Measurements from ENCODE around the gene TTLL4. TPM values are rescaled to one million over a fixed set of nuclear protein-coding genes. Genes with fewer than 3 reads are reported as not detected.

Gene TTLL4
- total RNA-seq: 116 and 123 TPM in 2 replicates
- long read RNA-seq, full-length matches to known transcripts: 14 of 44 reads
- long read RNA-seq, partial matches to known transcripts: 22 of 44 reads
- long read RNA-seq, other reads (novel, unspliced or antisense): 8 of 44 reads

DNA sequence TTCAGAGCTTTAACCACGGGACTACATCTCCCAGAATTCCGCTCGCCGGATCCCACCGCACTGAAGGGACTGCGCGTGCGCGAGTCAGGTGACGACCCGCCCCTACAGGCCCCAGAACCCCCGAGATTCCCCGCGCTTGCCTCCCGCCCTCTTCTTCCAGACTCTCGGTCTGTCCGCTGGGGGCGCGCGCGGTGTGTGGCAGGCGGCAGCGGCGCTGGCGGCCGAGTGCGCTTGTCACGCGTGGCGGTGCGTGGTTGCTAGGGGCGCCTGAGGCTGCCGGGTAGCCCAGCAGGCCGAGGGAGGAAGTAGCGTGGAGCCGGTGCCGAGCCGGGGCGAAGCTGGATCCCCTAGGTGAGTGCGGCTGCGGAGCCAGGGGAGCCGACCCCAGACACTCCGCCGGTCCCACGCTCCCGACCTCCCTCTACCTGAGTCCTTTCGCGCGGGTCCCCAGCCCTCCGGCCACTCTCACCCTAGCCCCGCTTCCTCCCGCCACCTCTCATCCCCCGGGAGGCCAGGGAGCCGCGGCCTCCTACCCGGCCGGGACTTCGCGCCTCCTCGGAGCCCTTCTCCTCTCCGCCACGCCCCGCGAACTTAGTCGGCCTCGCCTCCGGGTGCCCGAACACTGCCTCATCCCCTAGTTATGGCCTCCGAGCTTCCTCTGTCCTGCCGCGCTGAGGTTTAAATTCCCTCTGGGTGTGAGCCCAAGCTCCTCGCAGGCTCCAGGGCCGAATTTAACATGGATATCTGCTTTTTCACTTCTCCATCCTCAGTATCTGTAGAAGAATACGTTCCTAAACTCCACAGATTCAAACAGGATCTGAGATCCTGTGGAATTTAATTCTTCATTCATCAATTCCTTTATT lies at the start of gene TTLL4:
TSS of gene TTLL4 (plus strand) at position 149 of the 863 bp plus-strand sequence. CDS start 26,842 bp downstream, outside the sequence.
- peak; percentile 97 for DNase-seq (ENCODE audit: low read depth, low spot score)

GRCh38 chr2:218662377-218662776 lies 48.3 kb upstream of the TTLL4 start:
- Mint-ChIP-seq H3K27me3 (ENCODE audit: low read depth) (no peaks in the 10 kb centered on the region), H3K4me1 (peaks cover 19% of the 10 kb centered on the region), H3K36me3 (ENCODE audit: low read depth) (peaks cover 7% of the 10 kb centered on the region), H3K4me3 (peak overlapping the region; percentile 45), H3K27ac (ENCODE audit: unreplicated experiment) (no peak overlapping the region), H3K9me3 (no peaks in the 10 kb centered on the region)
- DNase-seq (ENCODE audit: low read depth, low spot score): no peak
- TF ChIP-seq, protein P1, sequence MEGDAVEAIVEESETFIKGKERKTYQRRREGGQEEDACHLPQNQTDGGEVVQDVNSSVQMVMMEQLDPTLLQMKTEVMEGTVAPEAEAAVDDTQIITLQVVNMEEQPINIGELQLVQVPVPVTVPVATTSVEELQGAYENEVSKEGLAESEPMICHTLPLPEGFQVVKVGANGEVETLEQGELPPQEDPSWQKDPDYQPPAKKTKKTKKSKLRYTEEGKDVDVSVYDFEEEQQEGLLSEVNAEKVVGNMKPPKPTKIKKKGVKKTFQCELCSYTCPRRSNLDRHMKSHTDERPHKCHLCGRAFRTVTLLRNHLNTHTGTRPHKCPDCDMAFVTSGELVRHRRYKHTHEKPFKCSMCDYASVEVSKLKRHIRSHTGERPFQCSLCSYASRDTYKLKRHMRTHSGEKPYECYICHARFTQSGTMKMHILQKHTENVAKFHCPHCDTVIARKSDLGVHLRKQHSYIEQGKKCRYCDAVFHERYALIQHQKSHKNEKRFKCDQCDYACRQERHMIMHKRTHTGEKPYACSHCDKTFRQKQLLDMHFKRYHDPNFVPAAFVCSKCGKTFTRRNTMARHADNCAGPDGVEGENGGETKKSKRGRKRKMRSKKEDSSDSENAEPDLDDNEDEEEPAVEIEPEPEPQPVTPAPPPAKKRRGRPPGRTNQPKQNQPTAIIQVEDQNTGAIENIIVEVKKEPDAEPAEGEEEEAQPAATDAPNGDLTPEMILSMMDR (conservative IDR thresholded peaks at IDR 0.05): no peak

More for the DNA sequence above, at the start of gene TTLL4:
- H3K4me1 Mint-ChIP-seq: peaks cover 21% of the 10 kb centered on the region
- H3K36me3 Mint-ChIP-seq (ENCODE audit: low read depth): peaks cover 7% of the 10 kb centered on the region
- peak within 1 kb of the TSS; percentile 98 for H3K27ac Mint-ChIP-seq (ENCODE audit: unreplicated experiment)
- no peaks in the 10 kb centered on the region for H3K9me3 Mint-ChIP-seq
- peak within 1 kb of the TSS; percentile 99 for H3K4me3 Mint-ChIP-seq
- TF ChIP-seq, protein P1 (conservative IDR thresholded peaks at IDR 0.05): peak; percentile 86
- no peaks in the 10 kb centered on the region for H3K27me3 Mint-ChIP-seq (ENCODE audit: low read depth)

DNA sequence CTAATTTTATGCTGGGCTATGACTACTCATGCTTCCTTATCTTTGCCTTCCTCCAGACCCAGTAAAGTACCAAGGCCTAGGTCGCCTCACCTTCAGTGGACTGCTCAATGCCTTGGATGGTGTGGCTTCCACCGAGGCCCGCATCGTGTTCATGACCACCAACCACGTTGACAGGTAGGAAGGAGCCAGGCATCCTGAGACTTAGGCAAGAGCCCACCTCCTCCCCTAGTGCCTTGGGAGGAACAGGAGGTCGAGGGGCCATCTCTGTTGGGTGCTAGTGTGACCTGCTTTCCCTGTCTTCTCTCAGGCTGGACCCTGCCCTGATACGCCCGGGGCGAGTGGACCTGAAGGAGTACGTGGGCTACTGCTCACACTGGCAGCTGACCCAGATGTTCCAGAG lies 47.8 kb upstream of the TTLL4 start:
- peak overlapping the region; percentile 45 for H3K4me3 Mint-ChIP-seq
- H3K36me3 Mint-ChIP-seq (ENCODE audit: low read depth): peaks cover 9% of the 10 kb centered on the region
- TF ChIP-seq, protein P1 (conservative IDR thresholded peaks at IDR 0.05): no peak
- no peaks in the 10 kb centered on the region for H3K9me3 Mint-ChIP-seq
- H3K4me1 Mint-ChIP-seq: peaks cover 19% of the 10 kb centered on the region
- H3K27me3 Mint-ChIP-seq (ENCODE audit: low read depth): no peaks in the 10 kb centered on the region
- no peak for DNase-seq (ENCODE audit: low read depth, low spot score)
- peak overlapping the region; percentile 69 for H3K27ac Mint-ChIP-seq (ENCODE audit: unreplicated experiment)

DNA sequence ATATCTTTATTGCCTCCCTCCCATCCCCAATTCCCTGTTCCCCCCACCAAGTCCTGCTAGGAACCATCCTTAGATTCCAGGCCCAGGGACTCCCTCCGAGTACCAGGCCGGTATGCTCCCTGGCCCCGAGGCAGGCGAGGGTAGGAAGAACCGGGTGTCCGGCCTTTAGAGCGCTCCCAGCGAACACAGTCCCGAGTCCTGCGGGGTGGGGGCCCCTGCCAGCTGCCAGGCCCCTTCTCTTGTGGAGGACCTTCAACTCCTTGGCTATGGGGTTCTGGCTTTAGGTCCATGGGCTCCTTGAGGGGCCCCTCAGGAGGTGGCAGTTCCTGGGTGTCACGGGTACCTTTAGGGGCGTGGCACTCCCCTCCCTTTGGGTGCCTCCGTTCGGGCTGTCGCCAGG lies 46.7 kb upstream of the TTLL4 start:
- Mint-ChIP-seq H3K9me3 (no peaks in the 10 kb centered on the region), H3K4me1 (peaks cover 13% of the 10 kb centered on the region), H3K4me3 (peak overlapping the region; percentile 32), H3K27ac (ENCODE audit: unreplicated experiment) (no peak overlapping the region), H3K27me3 (ENCODE audit: low read depth) (no peaks in the 10 kb centered on the region), H3K36me3 (ENCODE audit: low read depth) (peaks cover 9% of the 10 kb centered on the region)
- no peak for DNase-seq (ENCODE audit: low read depth, low spot score)
- TF ChIP-seq, protein P1 (conservative IDR thresholded peaks at IDR 0.05): no peak

DNA sequence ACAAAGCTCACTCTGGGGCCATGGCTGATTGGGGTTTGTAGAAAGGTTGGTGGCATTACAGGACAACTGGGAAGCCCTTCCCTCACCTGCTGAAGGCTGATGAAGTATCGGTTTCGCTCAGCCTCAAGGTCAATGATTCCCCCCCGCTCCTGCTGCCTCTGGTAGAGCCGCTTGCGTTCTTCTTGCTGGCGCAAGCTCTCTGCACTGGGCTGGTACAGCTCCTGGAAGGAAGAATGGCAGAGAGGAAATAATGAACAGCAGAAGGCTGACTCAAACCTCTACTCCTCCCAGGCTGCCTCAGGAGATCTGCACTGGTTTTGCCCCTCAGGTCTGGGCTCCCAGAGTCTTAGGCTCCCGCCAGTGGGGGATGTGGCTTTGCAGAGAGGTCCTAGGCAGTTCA lies 46.0 kb upstream of the TTLL4 start:
- H3K27me3 Mint-ChIP-seq (ENCODE audit: low read depth): no peaks in the 10 kb centered on the region
- H3K36me3 Mint-ChIP-seq (ENCODE audit: low read depth): peaks cover 9% of the 10 kb centered on the region
- no peak for DNase-seq (ENCODE audit: low read depth, low spot score)
- H3K27ac Mint-ChIP-seq (ENCODE audit: unreplicated experiment): no peak overlapping the region
- H3K9me3 Mint-ChIP-seq: no peaks in the 10 kb centered on the region
- H3K4me3 Mint-ChIP-seq: peak overlapping the region; percentile 32
- TF ChIP-seq, protein P1 (conservative IDR thresholded peaks at IDR 0.05): no peak
- H3K4me1 Mint-ChIP-seq: peaks cover 8% of the 10 kb centered on the region
